Measurements from ENCODE around the gene PRKD1. TPM values are rescaled to one million over a fixed set of nuclear protein-coding genes. Genes with fewer than 3 reads are reported as not detected.

The PRKD1 gene
- total and polyA plus RNA-seq, 10 donors, result 1.0 to 8.9 (median 4.5) TPM

DNA sequence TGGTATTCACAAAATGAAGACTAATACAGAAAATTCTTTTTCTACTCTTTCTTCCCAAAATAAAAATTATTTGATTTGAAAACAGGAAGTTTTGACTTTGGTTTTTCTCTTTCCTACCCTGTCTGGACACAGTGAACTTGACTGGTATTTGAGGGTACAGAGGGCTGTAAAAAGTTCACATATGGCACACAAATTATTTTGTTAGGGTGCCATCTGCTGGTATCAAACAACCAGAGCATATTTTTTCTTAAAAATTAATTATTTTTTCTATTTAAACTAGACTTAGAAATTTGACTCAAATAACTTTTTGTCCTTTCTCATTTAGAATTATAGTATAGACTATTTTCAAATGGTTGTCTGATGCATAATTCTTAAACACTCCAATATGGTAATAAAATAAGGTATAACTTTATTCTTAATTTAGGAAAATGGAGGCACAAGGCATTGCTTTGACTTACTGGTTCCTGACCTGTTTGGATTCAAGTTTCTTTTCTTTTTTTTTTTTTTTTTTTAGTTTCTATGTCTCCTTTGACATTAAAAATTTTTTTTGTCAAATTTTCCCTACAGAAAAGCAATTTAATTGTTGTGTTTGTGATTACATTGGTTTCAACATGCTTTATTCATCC is 390.6 kb downstream of the PRKD1 start:
- intact Hi-C loops (cut with DNase I; ENCODE audit: low total_unique reads), result loop anchor here (5.0 kb wide), 1 partner anchor 785 kb away; no protein-coding TSS in a partner anchor
- Histone ChIP-seq H3K9me3 (no peaks in the 10 kb centered on the region), H3K36me3 (no peaks in the 10 kb centered on the region), H3K4me1 (no peaks in the 10 kb centered on the region), H3K4me3 (no peak overlapping the region), H3K27ac (no peak overlapping the region), H3K27me3 (replicated peaks in 1 of 7) (no peaks in the 10 kb centered on the region)
- no peak for TF ChIP-seq POLR2A (IDR thresholded peaks at IDR 0.05)
- peak in 4 of 11 experiments; percentile 10 to 21 (median 14) for TF ChIP-seq CTCF (IDR thresholded peaks at IDR 0.05 in 8 of 11, conservative IDR thresholded peaks at IDR 0.05 in 3 of 11)
- TF ChIP-seq POLR2AphosphoS5 (IDR thresholded peaks at IDR 0.05), result no peak
- no peak for DNase-seq

DNA sequence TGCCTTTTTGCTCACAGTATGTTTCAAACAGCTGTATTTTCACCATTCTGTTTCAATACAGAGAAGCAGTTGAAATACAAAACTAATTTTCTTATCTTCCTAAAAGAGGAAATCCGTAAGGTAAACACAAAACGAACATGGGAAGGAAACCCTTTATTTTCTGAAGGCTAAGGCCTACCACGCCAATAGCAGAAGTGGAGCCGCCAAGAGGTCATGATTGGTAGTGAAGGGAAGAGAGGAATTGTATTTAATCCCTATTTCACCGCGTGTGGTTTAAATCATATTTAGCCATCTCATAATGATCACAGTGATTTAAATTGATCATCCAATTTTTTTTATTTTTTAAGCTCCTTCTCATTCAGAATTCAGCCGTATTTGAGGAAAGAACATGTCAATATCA is 398.2 kb downstream of the PRKD1 start:
- no peak overlapping the region for H3K27ac ChIP-seq
- TF ChIP-seq POLR2A (IDR thresholded peaks at IDR 0.05), result no peak
- TF ChIP-seq CTCF (IDR thresholded peaks at IDR 0.05 in 8 of 11, conservative IDR thresholded peaks at IDR 0.05 in 3 of 11), result peak in 6 of 11 experiments; percentile 15 to 37 (median 24)
- no peak for TF ChIP-seq POLR2AphosphoS5 (IDR thresholded peaks at IDR 0.05)
- no peak for DNase-seq
- H3K4me1 ChIP-seq, result no peaks in the 10 kb centered on the region
- no peaks in the 10 kb centered on the region for H3K36me3 ChIP-seq
- no peak overlapping the region for H3K4me3 ChIP-seq
- WGBS, 5 donors, result 40 to 51% (median 48%) methylated on average over 7 of the region's 7 CpGs
- H3K27me3 ChIP-seq (replicated peaks in 1 of 7), result no peaks in the 10 kb centered on the region
- intact Hi-C loops (cut with DNase I; ENCODE audit: low total_unique reads), result no loop called here
- H3K9me3 ChIP-seq, result no peaks in the 10 kb centered on the region

GRCh38 chr14:29528889-29529288 is 398.8 kb downstream of the PRKD1 start:
- Histone ChIP-seq H3K27ac (no peak overlapping the region), H3K27me3 (replicated peaks in 1 of 7) (no peaks in the 10 kb centered on the region), H3K4me3 (no peak overlapping the region), H3K9me3 (peaks cover 0 to 5% (median 0%) of the 10 kb centered on the region in 8 donors), H3K36me3 (no peaks in the 10 kb centered on the region), H3K4me1 (no peaks in the 10 kb centered on the region)
- 19 to 44% (median 24%) methylated on average over 1 of the region's 1 CpG for WGBS, 5 donors
- DNase-seq, result no peak
- TF ChIP-seq POLR2A (IDR thresholded peaks at IDR 0.05), result no peak
- TF ChIP-seq POLR2AphosphoS5 (IDR thresholded peaks at IDR 0.05), result no peak
- no peak for TF ChIP-seq CTCF (IDR thresholded peaks at IDR 0.05 in 8 of 11, conservative IDR thresholded peaks at IDR 0.05 in 3 of 11)
- intact Hi-C loops (cut with DNase I; ENCODE audit: low total_unique reads), result no loop called here

DNA sequence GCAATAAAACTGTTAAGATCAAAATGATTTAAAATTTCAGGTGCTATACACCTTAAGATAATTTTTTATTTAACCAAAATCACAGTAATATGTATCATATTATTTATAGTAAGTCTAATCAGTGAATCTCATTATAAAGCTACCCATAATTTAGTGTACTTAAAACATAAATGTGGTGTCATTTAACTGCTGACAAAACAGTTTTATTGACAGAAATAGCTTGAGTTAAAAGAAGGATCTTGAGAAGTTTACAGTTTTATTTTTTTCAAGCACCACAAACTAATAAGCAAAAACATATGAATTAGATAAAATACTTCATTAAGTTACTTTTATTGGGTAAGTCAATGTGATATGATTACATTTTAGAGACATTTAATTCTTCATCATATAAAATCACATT is 400.4 kb downstream of the PRKD1 start:
- Histone ChIP-seq H3K36me3 (no peaks in the 10 kb centered on the region), H3K4me1 (no peaks in the 10 kb centered on the region), H3K27ac (no peak overlapping the region), H3K27me3 (replicated peaks in 1 of 7) (no peaks in the 10 kb centered on the region), H3K9me3 (peaks cover 0 to 7% (median 0%) of the 10 kb centered on the region in 8 donors), H3K4me3 (no peak overlapping the region)
- TF ChIP-seq CTCF (IDR thresholded peaks at IDR 0.05 in 8 of 11, conservative IDR thresholded peaks at IDR 0.05 in 3 of 11) (no peak), POLR2A (IDR thresholded peaks at IDR 0.05) (no peak), POLR2AphosphoS5 (IDR thresholded peaks at IDR 0.05) (no peak)
- no peak for DNase-seq
- intact Hi-C loops (cut with DNase I; ENCODE audit: low total_unique reads), result no loop called here

Small RNAs within 50 kb of the gene (small RNA-seq; reads per million reads assigned to genes)
- 0 reads per million in 4 donors for gene RNU6-1234P

Measured in spleen (tissue), 11 donors.